Fibroblast of peridontal ligament (primary cell): ENCODE results near the gene HPS1.

Experiments
- DNase-seq: peaks from one replicate; pipeline ENCODE4 v3.0.0-alpha.2; 2010; ENCODE audit errors: extremely low read depth

Gene HPS1

DNA sequence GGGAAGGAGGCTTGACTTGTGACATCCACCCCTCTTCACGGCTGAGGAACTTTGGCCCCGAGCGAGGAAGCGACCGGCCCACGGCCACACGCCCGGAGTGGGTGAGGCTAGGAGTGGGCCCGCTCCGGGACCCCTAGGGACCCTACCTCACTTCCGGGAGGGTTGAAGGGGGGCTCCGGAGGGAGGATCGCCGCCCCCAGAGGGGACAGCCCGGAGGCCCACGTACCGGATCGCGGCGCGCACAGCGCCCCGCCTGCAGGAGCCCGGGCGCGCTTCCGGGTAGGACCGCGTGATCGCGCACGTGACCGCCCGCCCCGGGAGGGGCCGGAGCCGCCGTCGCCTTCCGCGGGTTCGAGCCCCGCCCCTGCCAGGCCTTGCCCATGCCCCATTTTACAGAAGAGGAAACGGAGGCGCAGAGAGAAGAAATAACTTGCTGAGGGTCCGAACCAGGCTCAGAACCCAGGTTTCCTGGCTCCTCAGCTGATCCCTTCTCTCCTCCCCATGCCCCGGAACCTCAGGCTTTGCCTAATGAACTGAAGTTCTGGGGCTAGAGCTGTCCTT lies at the start of gene HPS1:
HPS1 (minus strand) TSS at position 275 of the 561 bp plus-strand sequence. CDS start 3,695 bp downstream, outside the sequence.
- DNase-seq = peak; percentile 70

DNA sequence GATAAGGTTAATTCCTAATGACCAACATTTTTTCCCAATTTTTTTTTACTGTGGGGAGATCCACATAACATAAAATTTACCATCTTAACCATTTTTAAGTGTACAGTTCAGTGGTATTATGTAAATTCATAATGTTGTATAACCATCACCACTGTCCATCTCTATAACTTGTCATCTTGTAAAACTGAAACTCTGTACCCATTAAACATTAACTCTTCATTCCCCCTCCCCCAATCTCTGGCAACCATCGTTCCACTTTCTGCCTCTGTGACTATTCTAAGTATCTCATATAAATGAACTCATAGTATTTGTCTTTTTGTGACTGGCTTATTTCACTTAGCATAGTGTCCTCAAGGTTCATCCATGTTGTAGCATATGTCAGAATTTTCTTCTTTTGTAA lies 46.0 kb upstream of the HPS1 start:
- no peak for DNase-seq

DNA sequence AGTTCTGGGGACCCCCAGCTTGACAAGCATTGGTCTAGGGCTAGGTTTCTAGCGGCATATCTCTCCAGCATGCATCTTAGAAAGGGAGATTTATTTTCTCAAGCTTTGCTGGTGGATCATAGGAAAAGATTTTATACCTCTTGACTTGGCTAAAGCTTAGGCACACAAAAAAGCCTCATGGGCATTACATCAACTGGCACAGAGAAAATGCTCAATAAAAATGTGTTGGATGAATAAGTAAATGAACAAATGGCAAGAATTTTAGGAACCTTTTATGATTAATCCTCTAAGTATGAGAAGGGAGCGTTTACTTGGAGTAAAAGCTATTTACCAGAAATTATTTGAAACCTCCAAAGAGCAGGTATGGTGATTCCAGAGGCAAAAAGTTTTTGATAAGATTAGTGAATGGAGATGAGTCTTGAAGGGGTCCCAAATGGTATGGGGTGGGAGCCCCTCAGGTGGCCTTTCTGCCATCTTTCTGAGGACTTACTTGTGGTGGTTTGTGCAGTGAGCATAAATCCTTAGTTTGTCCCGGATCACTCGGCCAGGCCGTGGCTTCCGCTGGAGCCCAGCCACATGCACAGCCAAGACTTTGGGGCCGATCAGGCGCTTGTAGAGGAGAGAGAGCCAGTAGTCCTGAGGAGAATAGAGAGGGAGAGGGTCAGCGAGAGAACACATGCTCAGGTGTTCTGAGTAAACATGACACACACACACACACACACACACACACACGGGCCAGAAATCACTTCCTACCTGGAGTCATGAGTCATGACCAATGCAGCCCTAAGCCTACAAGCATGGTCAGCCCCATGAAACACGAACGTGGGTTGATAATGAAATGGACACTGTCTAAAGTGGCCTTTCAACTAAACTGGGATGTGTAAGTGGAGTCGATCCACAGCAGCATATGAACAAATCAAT lies 43.1 kb upstream of the HPS1 start:
- DNase-seq = no peak

DNA sequence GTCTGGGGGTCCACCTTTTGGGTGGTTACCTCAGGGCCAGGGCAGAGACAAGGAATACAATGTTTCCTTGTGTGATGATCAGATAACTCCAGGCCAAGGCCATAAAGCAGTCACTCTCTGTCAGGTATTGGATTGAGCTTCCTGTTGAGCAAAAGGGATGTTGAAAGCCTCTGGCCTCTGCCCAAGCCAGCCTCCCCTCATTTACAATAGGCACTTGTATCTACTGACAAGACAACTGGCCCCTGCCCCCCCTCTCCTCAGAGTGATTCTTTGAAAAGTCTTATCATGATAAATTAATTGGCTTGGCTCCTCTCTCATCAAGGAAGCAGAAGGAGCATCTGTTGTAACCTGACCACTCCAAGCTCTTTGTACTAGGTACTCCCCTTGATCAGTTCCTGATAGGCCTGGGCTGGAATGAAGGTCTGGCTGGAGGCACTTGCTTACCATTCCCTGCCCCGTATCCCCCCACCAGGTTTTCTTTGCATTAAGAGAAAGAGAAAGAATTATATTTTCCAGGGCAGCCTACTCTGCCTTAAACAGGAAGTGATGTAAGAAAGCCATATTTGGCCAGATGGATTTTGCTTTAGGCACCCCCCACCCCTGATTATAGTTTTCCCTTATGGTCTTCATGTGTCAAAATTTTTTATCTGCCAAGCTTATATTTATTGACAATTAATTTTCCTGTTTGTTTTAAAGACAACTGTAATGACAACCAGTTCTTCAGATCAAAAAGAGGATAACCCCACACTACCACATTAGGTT lies 42.1 kb upstream of the HPS1 start:
- no peak for DNase-seq

DNA sequence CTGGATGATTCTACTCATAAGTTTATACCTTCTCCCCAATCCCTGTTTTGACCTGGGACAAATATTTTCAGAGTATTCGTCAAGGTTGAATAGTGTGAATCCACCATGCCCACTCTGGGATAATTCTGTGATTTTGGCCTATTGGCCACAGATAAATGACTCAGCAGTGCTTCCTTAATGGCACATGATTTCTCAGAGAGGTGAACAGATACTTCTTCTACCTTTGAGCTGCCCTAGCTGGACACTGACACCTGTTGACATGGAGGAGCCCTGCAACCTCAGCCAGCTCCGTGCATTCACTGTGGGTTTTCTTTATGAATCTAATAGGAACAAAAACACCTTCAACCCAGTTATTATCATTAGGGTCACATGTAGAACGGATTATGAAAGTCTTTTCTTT lies 40.9 kb upstream of the HPS1 start:
- DNase-seq = no peak

DNA sequence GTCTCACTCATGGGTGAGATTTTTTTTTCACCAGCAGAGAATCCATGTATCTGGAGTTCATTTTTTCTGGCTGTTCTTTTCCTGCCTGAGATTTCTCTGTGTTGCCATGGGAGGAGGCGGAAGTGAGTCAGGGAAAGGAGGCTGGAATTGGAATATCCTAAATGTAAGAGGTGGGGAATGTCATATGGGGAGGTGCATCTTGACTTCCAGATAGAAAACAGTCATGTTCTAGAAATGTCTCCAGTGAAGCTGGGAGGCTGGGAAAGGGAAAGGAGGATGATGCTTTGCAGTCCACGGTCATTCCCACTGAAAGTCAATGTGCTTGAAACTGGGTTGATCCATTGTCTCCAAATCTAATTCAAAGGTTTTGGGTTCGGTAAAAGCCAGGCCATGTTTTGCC lies 39.7 kb upstream of the HPS1 start:
- peak; percentile 67 for DNase-seq

DNA sequence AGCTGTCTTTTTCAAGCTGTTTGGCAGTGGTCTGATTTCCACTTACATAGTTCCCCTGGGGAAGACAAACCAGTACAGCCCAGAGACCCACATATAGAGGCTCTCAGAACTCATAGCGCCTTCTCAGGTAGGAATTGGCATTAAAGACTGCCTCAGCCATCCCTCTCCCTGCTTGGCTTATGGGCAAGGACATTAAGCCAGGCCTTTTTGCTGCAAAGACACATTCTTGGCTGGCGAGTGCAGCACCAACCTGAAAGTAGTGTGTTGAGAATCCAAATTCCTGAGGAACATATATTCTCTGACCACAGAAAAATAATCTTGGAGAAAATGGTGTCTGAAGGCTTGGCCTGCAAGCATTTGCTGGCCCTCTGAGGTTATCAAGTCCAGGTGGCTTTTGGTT lies 39.2 kb upstream of the HPS1 start:
- DNase-seq = no peak

DNA sequence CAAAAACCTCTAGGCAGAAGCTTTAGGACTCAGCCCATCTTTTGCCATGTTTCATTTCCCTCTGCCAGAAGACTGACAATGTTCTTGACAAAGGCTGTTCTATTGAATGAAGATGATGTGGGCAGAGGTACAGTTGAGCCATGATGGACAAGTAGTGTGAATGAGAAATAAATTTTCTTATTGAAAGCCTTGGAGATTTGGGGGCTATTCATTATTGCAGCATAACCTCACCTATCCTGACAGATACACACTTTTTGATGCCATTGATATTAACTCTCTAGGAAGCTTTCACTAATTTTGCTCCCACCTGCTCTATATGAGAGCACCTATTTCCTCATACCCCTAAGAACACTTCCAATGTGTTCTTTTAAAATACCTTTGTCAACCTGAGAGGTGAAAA lies 36.9 kb upstream of the HPS1 start:
- no peak for DNase-seq

DNA sequence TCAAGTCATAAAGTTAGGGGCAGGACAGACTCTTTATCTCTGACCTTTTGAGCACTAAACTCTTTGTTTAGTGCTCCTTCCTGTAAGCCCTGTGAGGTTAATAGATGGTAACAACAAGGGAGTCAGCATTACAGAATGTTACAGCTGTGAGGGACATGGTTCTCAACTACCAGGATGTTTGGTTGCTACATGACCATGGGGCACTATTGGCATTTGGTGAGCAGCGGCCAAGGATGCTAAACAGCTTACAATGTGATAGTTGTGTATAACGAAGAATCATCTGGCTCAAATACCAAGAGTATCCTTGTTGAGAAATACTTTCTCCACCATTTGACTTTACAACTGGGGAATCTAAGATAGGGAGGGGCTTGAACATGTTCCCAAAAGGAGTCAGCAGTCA lies 35.4 kb upstream of the HPS1 start:
- DNase-seq = no peak

DNA sequence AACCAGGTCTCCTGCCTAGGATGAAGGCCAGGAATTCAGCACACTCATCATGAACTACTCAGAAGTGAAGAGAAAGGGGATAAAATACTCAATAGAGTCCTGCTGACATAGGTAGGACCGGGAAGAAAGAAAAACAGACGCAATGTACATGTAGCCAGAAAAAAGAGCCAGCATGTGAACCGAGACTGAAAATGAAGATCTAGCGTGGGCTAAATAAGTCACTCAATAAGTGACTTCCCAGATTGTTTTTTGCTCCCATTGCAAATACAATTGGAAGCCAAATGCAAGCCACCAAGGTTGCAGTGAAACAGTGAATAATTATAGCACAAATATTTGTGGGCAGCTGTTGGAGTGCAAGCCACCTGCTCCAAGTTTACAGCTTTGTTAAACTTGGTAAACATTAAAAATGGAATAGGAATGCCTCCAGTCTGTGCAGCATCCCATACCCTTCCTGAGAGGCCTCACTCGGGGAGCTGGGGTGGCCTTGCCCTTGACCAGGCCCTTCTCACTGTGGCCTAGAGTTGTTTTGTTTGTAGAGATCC lies 34.7 kb upstream of the HPS1 start:
- no peak for DNase-seq

DNA sequence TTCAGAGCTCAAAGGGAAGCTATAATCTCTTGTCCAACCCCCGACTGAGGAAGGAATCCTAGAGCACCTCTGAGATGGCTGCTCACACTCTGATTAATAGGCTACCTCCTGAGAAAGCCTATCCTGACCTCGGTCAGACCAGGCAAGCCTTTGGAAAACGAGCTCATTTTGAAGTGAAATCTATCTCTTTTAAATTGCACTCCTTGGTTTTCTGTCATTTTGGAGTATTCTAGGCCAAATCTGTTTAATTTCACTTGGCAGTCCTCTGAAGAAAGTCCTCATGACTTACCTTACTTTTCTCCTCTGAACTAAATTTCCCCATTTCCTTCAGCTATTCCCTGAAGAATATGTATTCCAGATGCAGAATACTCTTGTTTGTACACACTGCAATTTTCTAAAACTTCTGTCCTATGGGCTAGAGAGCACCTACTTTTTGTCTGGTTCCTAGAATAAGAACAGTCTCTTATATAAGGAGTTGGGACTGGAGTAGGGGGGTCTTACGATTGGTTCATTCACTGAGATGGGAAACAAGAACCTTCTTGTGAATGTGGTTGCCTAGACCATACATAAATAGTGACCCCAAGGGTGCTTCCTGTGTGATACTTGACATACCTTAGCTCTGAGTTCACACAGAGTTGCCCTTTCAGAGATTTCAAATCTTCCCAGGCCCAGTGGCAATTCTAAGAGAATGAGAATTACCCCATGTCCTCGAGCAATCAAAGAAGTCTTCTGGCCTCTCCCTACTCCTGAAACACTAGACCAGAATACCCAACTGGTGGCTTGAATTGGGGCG lies 31.9 kb upstream of the HPS1 start:
- DNase-seq = peak; percentile 15

DNA sequence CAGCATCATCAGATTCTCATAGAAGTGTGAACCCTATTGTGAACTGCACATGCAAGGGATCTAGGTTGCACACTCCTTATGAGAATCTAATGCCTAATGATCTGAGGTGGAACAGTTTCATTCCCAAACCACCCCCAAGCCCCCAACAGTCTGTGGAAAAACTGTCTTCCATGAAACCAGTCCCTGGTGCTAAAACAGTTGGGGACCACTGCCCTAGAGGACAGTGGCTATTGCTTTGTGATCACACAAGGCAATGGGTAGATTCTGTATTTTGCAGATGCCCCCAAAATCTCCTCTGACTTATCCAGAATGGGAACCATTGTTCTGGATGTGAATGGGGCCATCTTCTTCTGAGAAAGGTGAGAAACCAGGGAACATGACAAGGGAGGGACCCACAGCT lies 31.1 kb upstream of the HPS1 start:
- no peak for DNase-seq

DNA sequence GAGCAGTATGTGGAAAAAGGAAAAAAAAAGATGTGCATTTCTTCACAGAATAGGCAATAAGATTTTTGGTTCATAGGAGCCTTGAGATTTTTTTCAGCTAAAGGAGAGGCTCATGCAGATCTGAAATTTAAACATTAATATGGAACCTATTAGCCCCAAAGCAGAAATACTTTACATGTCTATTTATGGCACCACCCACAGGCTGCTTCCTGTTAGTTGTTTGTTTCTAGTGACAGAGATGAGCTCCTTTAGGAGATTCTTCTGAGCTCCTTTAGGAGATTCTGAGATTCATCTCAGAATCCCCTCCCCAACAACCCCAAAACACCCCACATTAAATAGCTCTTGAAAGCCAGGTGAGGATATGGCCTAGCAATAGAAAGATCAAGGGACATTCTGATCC lies 27.9 kb upstream of the HPS1 start:
- no peak for DNase-seq

DNA sequence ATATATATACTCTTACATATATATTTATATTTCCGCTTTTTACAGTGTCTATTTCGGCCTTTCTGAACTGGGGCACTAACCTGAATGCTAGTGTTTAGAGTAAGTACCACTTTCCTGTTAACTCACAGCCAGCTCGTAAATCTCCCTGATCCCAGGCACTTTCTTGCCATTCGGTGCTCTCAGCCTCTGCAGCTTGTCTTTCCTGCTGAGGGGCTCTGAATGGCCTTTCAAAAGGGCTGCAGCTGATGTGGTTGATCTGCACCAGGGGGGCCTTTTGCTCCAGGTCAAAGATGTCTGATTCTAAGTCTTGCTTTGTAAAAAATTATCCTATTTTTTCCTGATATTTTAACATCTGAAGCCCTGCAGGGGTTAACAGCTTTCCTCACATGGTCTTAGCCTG lies 25.5 kb upstream of the HPS1 start:
- no peak for DNase-seq

DNA sequence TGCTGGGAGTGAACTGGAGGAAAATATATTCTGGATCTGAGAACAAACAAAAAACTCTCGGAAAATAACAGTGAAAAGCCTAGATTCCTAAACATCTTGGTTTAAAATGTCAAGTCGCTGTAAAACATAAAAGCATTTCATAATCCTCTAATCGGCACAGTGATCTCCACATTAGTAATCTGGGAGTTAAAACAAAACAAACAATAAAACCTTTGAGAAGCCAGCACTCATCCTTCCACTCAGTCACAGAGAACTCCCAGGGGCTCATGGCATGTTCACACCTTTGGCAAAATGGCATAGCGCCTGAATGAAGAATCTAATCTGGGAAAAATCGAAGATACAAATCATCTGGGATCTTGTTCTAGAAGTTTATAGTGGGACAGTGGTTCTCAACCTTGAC lies 24.1 kb upstream of the HPS1 start:
- no peak for DNase-seq

DNA sequence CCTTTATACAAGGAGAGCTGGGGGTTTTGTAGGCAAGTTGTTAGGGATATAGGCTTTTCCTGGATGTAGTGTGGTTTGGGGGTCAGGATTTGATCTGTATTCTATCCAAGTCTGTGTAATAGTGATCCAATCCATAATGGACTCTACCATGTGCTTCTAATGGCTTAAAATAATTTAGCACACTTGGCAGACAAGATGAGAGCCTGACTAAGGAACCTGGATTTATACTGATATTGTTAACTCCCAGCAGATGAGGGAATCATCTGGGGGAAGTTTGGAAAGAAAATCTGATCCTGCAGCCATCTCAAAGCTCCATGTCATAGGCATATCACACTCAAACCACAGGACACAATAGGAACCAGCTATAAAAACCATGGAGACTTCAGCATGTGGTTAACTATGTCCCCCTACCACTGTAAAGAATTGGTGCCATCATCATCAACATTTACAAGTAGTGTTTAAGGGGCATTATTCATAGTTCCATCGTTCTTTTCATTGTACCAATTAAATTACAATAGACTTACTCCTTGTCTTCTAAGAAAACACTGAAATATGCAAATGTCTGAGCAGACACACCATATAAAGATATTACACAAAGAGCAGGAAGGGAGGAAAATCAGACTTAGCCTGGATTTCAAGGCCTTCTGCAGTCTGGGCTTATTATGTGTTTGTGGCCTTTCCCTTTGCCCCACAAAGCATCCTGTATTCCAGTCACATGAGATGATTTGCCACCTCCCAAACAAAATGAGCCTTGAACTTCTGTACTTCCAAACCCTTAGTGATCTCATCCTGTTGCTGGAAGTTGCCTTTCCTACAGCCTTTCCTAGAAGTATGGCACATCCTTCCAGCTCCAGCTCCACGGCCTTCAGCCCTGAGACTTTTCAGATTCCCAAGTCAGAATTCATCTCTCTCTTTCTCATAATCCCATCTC lies 22.5 kb upstream of the HPS1 start:
- no peak for DNase-seq

DNA sequence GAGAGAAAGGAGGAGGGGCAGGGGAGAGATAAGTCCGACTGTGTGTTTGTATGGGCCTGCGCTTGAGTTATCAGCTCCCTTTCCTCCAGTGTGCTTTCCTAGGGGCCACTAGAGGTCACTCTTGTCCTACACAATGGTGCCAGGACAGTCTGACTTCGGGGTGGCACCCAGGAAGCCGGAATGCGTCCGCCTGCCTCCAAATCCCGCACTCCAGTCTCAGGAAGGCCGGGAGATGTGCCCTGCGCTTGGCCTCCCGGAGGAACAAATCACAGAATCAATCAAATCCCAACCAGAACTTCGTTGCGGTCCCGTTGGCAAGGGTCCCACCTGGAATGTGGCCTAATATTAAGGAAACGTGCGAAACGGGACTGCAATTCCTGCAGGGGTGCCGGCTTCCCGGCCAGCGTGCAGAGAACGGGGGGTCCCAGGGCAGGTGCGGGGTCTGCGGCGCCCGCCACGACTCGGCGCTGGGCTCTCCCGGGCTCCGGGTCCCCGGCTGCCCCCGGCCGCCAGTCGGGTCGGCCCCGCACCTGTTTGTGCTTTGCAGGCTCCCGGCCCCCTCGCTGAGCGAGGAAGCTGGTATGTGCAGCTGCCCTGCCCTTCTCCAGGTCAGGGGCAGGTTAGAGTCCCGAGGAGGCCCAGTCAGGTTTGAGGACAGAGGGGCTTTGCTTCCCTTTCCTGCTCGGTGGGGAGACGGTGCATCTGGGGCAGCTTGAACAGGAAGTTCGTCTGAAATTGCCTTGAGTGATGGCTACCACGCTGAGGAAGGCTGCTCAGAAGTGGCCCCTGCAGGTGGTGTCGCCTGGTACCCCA lies 21.0 kb upstream of the HPS1 start:
- DNase-seq = peak; percentile 89

DNA sequence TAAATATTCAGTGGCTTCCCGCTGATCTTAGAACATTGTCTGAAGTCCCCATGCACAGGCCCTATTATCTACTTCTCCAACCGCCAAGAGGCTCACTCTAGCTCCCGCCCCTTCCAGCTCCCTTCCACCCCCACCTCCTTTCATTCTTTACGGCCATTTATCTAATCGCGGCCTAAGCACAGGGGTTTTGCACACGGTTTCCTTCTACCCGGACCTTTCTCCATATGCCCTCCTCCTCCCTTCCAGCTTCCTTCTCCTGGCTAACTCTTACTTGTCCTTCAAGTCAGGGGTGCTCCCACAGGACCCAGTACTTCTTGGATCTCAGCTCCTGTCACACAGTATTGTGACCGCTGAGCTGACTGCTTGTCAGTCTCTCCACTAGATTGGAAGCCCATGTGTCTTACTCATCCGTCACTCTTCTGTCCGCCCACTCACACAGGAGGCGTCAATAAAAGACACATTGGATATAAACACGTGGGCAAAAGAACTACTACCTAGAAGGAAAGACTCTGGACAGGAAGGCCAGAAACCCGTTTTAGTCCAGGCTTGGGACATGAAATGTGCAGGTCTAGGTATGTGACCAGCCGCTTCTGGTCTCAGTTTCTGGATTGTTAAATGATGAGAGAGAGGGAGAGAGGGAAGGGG lies 20.2 kb upstream of the HPS1 start:
- no peak for DNase-seq

DNA sequence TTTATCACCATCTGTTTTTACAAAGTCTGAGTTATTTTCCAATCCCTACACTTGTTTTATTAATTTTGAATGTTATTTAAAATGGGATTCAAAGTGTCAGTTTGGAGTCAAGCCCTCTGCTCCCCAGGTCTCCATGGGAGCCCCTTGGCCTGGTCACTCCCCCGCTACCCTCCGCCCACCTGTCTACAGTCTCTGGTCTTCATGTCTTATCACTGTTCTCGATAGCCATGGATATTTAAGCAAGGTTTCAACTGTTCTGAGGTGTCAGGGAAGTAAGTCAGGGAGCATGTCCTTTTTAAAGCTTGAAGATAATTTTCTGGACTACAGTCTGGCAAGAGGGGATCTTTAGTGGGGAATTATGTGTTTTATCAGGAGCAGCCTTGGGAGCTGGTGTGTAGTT lies 19.1 kb upstream of the HPS1 start:
- no peak for DNase-seq
